AG10803 (cell line): ENCODE data around the gene CLPTM1L.

Experiments
- DNase-seq: peaks from one replicate; pipeline ENCODE4 v3.0.0; 2010; ENCODE audit warnings: low read depth
- H3K4me3 ChIP-seq: 2 replicates; pipeline ENCODE4 v1.5.1; 2011; ENCODE audit warnings: mild to moderate bottlenecking, low read length, control low read depth
- CTCF ChIP-seq: conservative IDR thresholded peaks from 2 replicates; pipeline ENCODE4 v1.5.1; 2011; ENCODE audit warnings: mild to moderate bottlenecking, low read length, control low read depth, inconsistent platforms

The CLPTM1L gene

DNA sequence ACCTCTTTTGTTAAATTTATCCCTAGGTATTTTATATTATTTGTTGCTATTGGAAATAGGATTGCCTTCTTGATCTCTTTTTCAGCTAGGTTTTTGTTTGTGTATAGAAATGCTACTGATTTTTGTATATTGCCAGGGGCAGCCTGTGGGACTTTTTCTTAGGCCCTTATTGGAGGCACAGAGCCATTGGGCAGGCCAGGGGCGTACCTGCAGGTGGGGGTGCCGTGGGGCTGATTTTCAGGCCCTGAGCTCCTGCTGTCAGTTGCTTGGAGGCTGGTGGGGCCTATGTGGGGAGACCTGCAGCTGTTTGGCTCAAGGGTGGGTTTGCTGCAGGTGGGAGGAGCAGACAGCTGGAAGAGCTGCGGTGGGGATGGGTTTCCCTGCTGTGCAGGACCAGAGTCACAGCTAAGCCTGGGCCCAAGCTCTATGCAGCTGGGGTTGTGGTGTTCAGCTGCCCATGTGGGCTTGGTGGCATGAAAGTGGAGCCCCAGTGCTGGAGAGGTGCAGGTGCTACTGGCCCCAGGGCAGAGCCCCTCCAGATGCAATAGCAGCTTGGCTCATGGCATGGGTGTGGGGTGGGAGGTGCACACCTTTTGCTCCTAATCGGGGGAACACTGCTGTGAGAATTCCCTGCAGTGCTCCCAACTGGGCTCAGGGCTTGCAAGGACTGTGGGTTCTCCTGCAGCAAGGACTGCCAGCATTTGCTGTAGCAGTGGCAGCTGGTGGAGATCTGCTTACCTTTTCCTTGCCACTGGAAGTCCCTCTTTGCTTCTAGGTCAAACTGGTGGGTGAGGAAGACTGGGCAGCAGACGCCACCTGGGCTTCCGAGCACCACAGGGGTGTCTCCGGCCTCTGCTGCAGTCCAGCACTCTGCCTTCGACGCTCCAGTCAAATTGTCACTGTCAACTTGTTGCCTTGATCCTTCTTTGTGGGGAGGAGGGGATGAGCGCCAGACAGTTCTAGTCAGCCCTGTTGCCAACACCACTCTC lies 7.6 kb upstream of the CLPTM1L start:
- no peak for DNase-seq
- TF ChIP-seq CTCF = no peak
- H3K4me3 ChIP-seq = no peak overlapping the region

DNA sequence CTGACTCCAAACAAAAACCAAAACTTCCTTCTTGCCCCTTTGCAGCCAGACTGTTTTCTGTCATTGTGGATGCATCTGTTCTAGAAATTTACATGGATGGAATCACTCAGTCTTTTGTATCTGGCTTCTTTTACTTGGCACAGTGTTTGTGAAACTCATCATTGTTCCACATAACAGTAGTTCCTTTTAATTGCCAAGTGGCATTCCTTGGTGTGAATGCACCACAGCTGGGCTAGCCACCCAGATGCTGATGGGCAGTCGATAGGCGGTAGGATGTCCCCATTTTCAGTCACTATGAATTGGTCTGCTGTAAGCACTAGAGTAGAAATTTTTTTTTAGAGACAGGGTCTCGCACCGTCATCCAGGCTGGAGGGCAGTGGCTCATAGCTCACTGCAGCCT lies 6.3 kb upstream of the CLPTM1L start:
- no peak for DNase-seq
- no peak for TF ChIP-seq CTCF

GRCh38 chr5:1349246-1349645 lies 4.3 kb upstream of the CLPTM1L start:
- no peak for TF ChIP-seq CTCF
- DNase-seq = no peak
- H3K4me3 ChIP-seq = no peak overlapping the region

More for the DNA sequence above, 6.3 kb upstream of the CLPTM1L start:
- no peak overlapping the region for H3K4me3 ChIP-seq

DNA sequence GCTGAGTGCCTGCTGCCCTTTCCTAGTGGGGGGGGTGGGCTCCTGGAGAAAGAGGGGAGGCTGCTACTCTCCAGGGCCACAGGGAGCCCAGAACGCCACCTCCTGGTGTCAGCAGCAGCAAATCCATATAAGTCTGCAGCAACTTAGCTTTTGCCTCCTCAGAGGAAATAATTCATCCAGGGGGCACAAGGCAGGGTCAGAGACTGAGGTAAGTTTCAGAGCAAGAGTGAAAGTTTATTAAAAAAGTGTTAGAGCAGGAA lies 4.0 kb upstream of the CLPTM1L start:
- no peak overlapping the region for H3K4me3 ChIP-seq
- no peak for TF ChIP-seq CTCF
- DNase-seq = no peak

GRCh38 chr5:1347571-1347970 lies 2.7 kb upstream of the CLPTM1L start:
- no peak for TF ChIP-seq CTCF
- H3K4me3 ChIP-seq = no peak overlapping the region
- no peak for DNase-seq

DNA sequence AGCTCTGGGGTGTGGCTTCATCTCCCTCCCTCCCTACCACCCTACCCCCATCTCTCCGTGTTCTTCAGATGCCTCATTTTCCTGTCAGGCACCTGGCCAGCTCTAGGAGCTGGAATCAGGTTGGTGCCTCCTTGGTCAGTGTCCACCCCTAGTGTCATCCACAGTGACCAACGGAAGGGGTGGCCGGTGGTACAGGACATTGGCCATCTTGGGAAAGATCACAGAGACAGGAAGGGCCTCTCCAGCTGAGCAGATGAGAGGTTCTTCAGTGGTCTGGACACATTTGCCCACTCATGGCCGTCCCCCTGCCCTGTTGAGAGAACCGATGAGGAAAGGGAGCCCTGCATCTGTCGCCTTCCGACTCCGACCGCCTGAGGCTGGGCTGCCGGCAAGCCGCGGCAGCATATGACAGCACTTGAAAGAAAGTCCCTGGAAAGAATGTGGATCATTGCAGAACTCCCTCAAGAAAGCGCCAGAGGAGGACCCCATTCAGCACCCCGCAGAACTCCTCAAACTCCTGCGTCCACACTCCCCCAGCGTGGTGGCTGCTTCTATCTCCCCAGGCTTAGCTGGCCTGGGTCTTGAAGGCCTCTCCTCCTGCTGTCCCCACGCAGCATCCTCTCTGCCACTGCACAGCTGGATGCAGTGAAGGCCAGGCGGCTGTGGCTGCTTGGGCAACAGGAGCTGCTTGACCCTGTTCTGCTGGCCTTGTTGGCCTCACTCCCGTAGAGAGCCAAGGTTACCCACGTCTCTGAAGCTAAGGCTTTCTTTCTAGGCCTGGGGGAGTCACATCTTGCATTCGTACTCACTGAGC lies 1.9 kb upstream of the CLPTM1L start:
- H3K4me3 ChIP-seq = no peak overlapping the region
- no peak for DNase-seq
- TF ChIP-seq CTCF = no peak
